ENCODE results near the gene DBI. TPM values are rescaled to one million over a fixed set of nuclear protein-coding genes. Genes with fewer than 3 reads are reported as not detected.
A peak's percentile ranks its signal among the peaks of the same experiment; 100 is the strongest.

DBI gene
- total RNA-seq, 1 donor from 2014 or later: 176 TPM

DNA sequence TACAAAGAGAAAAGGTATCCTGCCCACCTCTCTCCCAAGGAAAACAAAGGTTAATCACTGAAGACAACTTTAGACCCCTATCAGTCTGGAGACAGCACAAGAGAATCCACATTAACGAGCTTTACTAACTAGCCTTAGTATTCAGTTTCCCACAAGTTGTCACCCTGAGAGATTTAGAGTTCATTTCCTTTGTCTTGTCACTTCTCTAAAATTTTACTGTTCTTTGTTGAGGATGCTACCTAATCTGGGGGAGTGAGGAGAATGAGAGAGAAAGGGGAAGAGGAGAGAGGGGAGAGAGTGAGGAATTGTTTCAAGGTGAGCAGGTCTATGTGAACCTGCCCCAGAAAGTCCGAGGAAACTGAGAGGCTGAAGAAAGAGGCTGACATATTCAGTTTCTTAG lies 28.5 kb upstream of the DBI start:
- ATAC-seq (no peak), DNase-seq (no peak)
- TF ChIP-seq, protein P1, sequence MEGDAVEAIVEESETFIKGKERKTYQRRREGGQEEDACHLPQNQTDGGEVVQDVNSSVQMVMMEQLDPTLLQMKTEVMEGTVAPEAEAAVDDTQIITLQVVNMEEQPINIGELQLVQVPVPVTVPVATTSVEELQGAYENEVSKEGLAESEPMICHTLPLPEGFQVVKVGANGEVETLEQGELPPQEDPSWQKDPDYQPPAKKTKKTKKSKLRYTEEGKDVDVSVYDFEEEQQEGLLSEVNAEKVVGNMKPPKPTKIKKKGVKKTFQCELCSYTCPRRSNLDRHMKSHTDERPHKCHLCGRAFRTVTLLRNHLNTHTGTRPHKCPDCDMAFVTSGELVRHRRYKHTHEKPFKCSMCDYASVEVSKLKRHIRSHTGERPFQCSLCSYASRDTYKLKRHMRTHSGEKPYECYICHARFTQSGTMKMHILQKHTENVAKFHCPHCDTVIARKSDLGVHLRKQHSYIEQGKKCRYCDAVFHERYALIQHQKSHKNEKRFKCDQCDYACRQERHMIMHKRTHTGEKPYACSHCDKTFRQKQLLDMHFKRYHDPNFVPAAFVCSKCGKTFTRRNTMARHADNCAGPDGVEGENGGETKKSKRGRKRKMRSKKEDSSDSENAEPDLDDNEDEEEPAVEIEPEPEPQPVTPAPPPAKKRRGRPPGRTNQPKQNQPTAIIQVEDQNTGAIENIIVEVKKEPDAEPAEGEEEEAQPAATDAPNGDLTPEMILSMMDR (IDR thresholded peaks at IDR 0.05): no peak
- H3K4me1 ChIP-seq: peaks cover 5% of the 10 kb centered on the region
- no peaks in the 10 kb centered on the region for H3K9me3 ChIP-seq
- H3K36me3 ChIP-seq: no peaks in the 10 kb centered on the region
- intact Hi-C loops (cut with DNase I): no loop called here
- no peak overlapping the region for H3K27ac ChIP-seq
- H3K4me3 ChIP-seq: no peak overlapping the region
- no peaks in the 10 kb centered on the region for H3K27me3 ChIP-seq

- TF ChIP-seq, protein P1 (IDR thresholded peaks at IDR 0.05): no peak
- intact Hi-C loops (cut with DNase I): no loop called here
- no peak overlapping the region for H3K4me3 ChIP-seq
- H3K36me3 ChIP-seq: no peaks in the 10 kb centered on the region
- DNase-seq (peak; percentile 77), ATAC-seq (peak; percentile 96)
- peaks cover 5% of the 10 kb centered on the region for H3K4me1 ChIP-seq
- H3K27ac ChIP-seq: no peak overlapping the region
- H3K9me3 ChIP-seq: no peaks in the 10 kb centered on the region
- no peaks in the 10 kb centered on the region for H3K27me3 ChIP-seq
Observed at GRCh38 chr2:119338826-119339561, 27.8 kb upstream of the DBI start.

DNA sequence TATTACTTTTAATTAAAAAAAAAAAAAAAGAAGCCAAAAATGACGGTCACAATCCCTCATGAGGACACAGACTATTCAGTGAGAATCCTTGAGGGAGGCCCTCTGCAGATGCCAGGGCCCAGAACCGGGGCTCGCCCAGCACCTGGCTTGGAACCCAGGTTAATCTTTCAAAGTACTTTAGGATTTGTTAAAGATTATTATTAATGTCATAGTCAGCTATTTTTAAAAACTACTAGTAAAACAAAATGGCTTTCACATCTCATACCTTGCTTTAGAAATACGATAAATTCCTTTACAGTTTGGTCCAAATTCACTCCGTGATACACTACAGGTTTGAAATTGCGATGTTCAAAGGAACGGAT lies 27.2 kb upstream of the DBI start:
- H3K4me3 ChIP-seq: no peak overlapping the region
- no peak for ATAC-seq
- no peaks in the 10 kb centered on the region for H3K9me3 ChIP-seq
- no peak overlapping the region for H3K27ac ChIP-seq
- intact Hi-C loops (cut with DNase I): no loop called here
- peaks cover 5% of the 10 kb centered on the region for H3K4me1 ChIP-seq
- no peaks in the 10 kb centered on the region for H3K36me3 ChIP-seq
- DNase-seq: no peak
- no peaks in the 10 kb centered on the region for H3K27me3 ChIP-seq
- TF ChIP-seq, protein P1 (IDR thresholded peaks at IDR 0.05): no peak

DNA sequence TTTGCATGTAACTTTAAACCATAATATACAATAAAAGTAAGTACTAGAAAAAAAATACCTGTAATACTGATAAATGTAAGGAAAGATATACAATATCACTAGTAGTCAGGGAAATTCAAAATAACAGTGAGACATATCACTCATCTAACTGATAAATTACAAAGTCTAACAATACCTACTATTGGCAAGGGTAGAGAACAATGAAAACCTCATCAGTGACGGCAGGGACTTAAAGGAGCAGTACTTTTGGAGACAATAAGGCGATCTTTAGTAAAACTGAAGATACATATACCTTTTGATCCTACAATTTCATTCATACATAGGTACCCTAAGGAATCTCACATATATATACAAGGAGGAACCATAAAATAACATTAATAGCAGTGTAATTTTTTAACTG lies 25.1 kb upstream of the DBI start:
- DNase-seq (no peak), ATAC-seq (no peak)
- Histone ChIP-seq H3K27ac (no peak overlapping the region), H3K4me3 (no peak overlapping the region), H3K36me3 (no peaks in the 10 kb centered on the region), H3K9me3 (no peaks in the 10 kb centered on the region), H3K27me3 (no peaks in the 10 kb centered on the region), H3K4me1 (peaks cover 5% of the 10 kb centered on the region)
- TF ChIP-seq, protein P1 (IDR thresholded peaks at IDR 0.05): no peak
- intact Hi-C loops (cut with DNase I): no loop called here

GRCh38 chr2:119349289-119349688 lies 17.5 kb upstream of the DBI start:
- DNase-seq (no peak), ATAC-seq (no peak)
- H3K36me3 ChIP-seq: no peaks in the 10 kb centered on the region
- H3K27ac ChIP-seq: no peak overlapping the region
- no peak overlapping the region for H3K4me3 ChIP-seq
- H3K9me3 ChIP-seq: no peaks in the 10 kb centered on the region
- intact Hi-C loops (cut with DNase I): no loop called here
- no peaks in the 10 kb centered on the region for H3K27me3 ChIP-seq
- H3K4me1 ChIP-seq: no peaks in the 10 kb centered on the region
- TF ChIP-seq, protein P1 (IDR thresholded peaks at IDR 0.05): no peak
